Endodermal cell (in vitro differentiated cells): ENCODE results near the gene SYNE1. TPM values are rescaled to one million over a fixed set of nuclear protein-coding genes. Genes with fewer than 3 reads are reported as not detected.

Experiments
- DNase-seq: peaks from one replicate; pipeline ENCODE4 v3.0.0-alpha.2; 2017
- H3K27ac ChIP-seq: 2 replicates; pipeline ENCODE4 v1.5.1; 2013; ENCODE audit warnings: mild to moderate bottlenecking, low read depth, low read length, moderate library complexity
- H3K27me3 ChIP-seq: 2 replicates; pipeline ENCODE4 v1.6.1; 2013; ENCODE audit warnings: mild to moderate bottlenecking, low read length, moderate library complexity; ENCODE audit not compliant: insufficient read depth, control insufficient read depth, poor library complexity, severe bottlenecking
- H3K36me3 ChIP-seq: 2 replicates; pipeline ENCODE4 v1.7.0; 2013; ENCODE audit warnings: mild to moderate bottlenecking, low read length, moderate library complexity; ENCODE audit not compliant: control insufficient read depth, insufficient read depth
- H3K4me1 ChIP-seq: one replicate; pipeline ENCODE4 v1.7.0; 2013; ENCODE audit warnings: low read length; ENCODE audit not compliant: control insufficient read depth, insufficient read depth
- H3K4me3 ChIP-seq: 2 replicates; pipeline ENCODE4 v1.5.1; 2013; ENCODE audit warnings: mild to moderate bottlenecking, low read length, moderate library complexity
- H3K9ac ChIP-seq: 2 replicates; pipeline ENCODE4 v1.6.1; 2013; ENCODE audit warnings: mild to moderate bottlenecking, low read length, moderate library complexity; ENCODE audit not compliant: poor library complexity, severe bottlenecking; ENCODE audit errors: extremely low read depth
- H3K9me3 ChIP-seq: 2 replicates; pipeline ENCODE4 v1.6.1; 2013; ENCODE audit warnings: mild to moderate bottlenecking, low read length, moderate library complexity; ENCODE audit not compliant: control insufficient read depth
- H3K27ac Mint-ChIP-seq: 2 replicates; pipeline ENCODE4 v1.8.0; 2020; ENCODE audit warnings: mixed read lengths
- H3K27me3 Mint-ChIP-seq: 2 replicates; pipeline ENCODE4 v1.8.0; 2021; ENCODE audit warnings: mild to moderate bottlenecking, mixed read lengths; ENCODE audit not compliant: insufficient read depth
- H3K36me3 Mint-ChIP-seq: 2 replicates; pipeline ENCODE4 v1.8.0; 2020; ENCODE audit warnings: low read depth, mixed read lengths
- H3K4me1 Mint-ChIP-seq: 2 replicates; pipeline ENCODE4 v1.8.0; 2020; ENCODE audit warnings: mixed read lengths
- H3K4me3 Mint-ChIP-seq: 2 replicates; pipeline ENCODE4 v1.8.0; 2020; ENCODE audit warnings: mild to moderate bottlenecking, moderate library complexity, mixed read lengths
- H3K9me3 Mint-ChIP-seq: 2 replicates; pipeline ENCODE4 v1.8.0; 2020; ENCODE audit warnings: mild to moderate bottlenecking, mixed read lengths
- CTCF ChIP-seq: fragments of 200-600 bp; sonication (generic); conservative IDR thresholded peaks from 2 replicates; pipeline ENCODE4 v1.5.0; 2021; ENCODE audit warnings: antibody characterized with exemption, mild to moderate bottlenecking
- WGBS, 2 experiments: methylation state at CpG; one replicate each; pipeline versions ENCODE4 v1.1.5 to v1.1.7; 2013; ENCODE audit warnings: missing lambda C conversion rate in 2 of 2, mixed read lengths in 1 of 2; ENCODE audit not compliant: insufficient coverage in 1 of 2, insufficient read length in 1 of 2; 5-methylcytosine and 5-hydroxymethylcytosine counted together
- total RNA-seq, 2 donors: library from RNA; stranded (reverse); fragmentation: NEBNext Ultra II Directional in 1 of 2; extraction: Animal tissue kit (Norgen Biotek cat#: 25700) in 1 of 2; gene quantifications; 2 replicates in 1 of 2; 3 replicates in 1 of 2; pipeline ENCODE4 v1.2.1, GENCODE V29; 2021

SYNE1 gene
- total RNA-seq, 2 donors from 2014 or later, result 7.9 to 9.5 TPM

GRCh38 chr6:152583888-152584287 lies 53.3 kb downstream of the SYNE1 start:
- no peaks in the 10 kb centered on the region for H3K9me3 Mint-ChIP-seq
- no peaks in the 10 kb centered on the region for H3K36me3 Mint-ChIP-seq
- peaks cover 18% of the 10 kb centered on the region for H3K4me1 Mint-ChIP-seq

GRCh38 chr6:152576525-152576924 lies 60.6 kb downstream of the SYNE1 start:
- no peak for DNase-seq
- H3K9me3 ChIP-seq, result peaks cover 7% of the 10 kb centered on the region
- no peak overlapping the region for H3K27ac Mint-ChIP-seq

More at GRCh38 chr6:152583888-152584287, 53.3 kb downstream of the SYNE1 start:
- no peaks in the 10 kb centered on the region for H3K36me3 ChIP-seq
- no peak overlapping the region for H3K4me3 ChIP-seq
- Mint-ChIP-seq H3K27ac (no peak overlapping the region), H3K4me3 (no peak overlapping the region), H3K27me3 (peaks cover 13% of the 10 kb centered on the region)
- WGBS, 2 experiments, result 93% methylated on average over 3 of the region's 3 CpGs; no CpG with 5 or more reads in 1 of the 2 experiments
- no peaks in the 10 kb centered on the region for H3K9me3 ChIP-seq
- TF ChIP-seq CTCF, result no peak
- peaks cover 14% of the 10 kb centered on the region for H3K4me1 ChIP-seq
- H3K27me3 ChIP-seq, result peaks cover 7% of the 10 kb centered on the region
- no peak for DNase-seq
- no peak overlapping the region for H3K27ac ChIP-seq
- H3K9ac ChIP-seq, result no peak overlapping the region

GRCh38 chr6:152575621-152576150 lies 61.5 kb downstream of the SYNE1 start:
- peaks cover 16% of the 10 kb centered on the region for H3K4me1 ChIP-seq
- H3K9me3 Mint-ChIP-seq, result no peaks in the 10 kb centered on the region
- no peaks in the 10 kb centered on the region for H3K36me3 Mint-ChIP-seq
- H3K9me3 ChIP-seq, result peaks cover 7% of the 10 kb centered on the region
- H3K27me3 ChIP-seq, result no peaks in the 10 kb centered on the region
- peaks cover 44% of the 10 kb centered on the region for H3K4me1 Mint-ChIP-seq
- WGBS, 2 experiments, result 87 to 93% methylated on average over 4 of the region's 4 CpGs
- no peak for TF ChIP-seq CTCF
- H3K9ac ChIP-seq, result no peak overlapping the region
- no peak overlapping the region for H3K27ac ChIP-seq
- no peaks in the 10 kb centered on the region for H3K36me3 ChIP-seq
- no peak for DNase-seq
- H3K27me3 Mint-ChIP-seq, result peaks cover 32% of the 10 kb centered on the region
- H3K4me3 Mint-ChIP-seq, result no peak overlapping the region
- no peak overlapping the region for H3K27ac Mint-ChIP-seq
- no peak overlapping the region for H3K4me3 ChIP-seq

More at GRCh38 chr6:152576525-152576924, 60.6 kb downstream of the SYNE1 start:
- Mint-ChIP-seq H3K27me3 (peaks cover 35% of the 10 kb centered on the region), H3K9me3 (no peaks in the 10 kb centered on the region), H3K36me3 (no peaks in the 10 kb centered on the region), H3K4me1 (peaks cover 37% of the 10 kb centered on the region), H3K4me3 (no peak overlapping the region)
- TF ChIP-seq CTCF, result no peak
- H3K27me3 ChIP-seq, result peaks cover 4% of the 10 kb centered on the region
- no peak overlapping the region for H3K4me3 ChIP-seq
- no peaks in the 10 kb centered on the region for H3K36me3 ChIP-seq
- H3K4me1 ChIP-seq, result peaks cover 16% of the 10 kb centered on the region
- no peak overlapping the region for H3K9ac ChIP-seq
- H3K27ac ChIP-seq, result no peak overlapping the region
- WGBS, 2 experiments, result 95 to 100% methylated on average over 1 of the region's 1 CpG
